Esophagus (tissue), 2 donors: Measurements from ENCODE around the gene TSPAN31. TPM values are rescaled to one million over a fixed set of nuclear protein-coding genes. Genes with fewer than 3 reads are reported as not detected.
A peak's percentile ranks its signal among the peaks of the same experiment; 100 is the strongest.
"Not testable (repeated sequence)": the region's sequence is repeated elsewhere in the genome, so short reads cannot be mapped to it uniquely, and the experiment has no call there.

ENCODE experiments used
- H3K27ac ChIP-seq, 2 donors: one replicate each; pipeline ENCODE4 v1.5.1; 2013; ENCODE audit warnings: low read depth in 2 of 2, mild to moderate bottlenecking in 2 of 2, inconsistent platforms in 1 of 2, low read length in 1 of 2, moderate library complexity in 1 of 2
- H3K27me3 ChIP-seq, 2 donors: one replicate each; pipeline ENCODE4 v1.6.1; 2013; ENCODE audit warnings: low read length in 2 of 2, control low read depth in 1 of 2, mild to moderate bottlenecking in 1 of 2; ENCODE audit not compliant: insufficient read depth in 2 of 2, control insufficient read depth in 1 of 2
- H3K36me3 ChIP-seq, 2 donors: one replicate each; pipeline ENCODE4 v1.6.1; 2013; ENCODE audit warnings: low read length in 1 of 2; ENCODE audit not compliant: control insufficient read depth in 2 of 2, insufficient read depth in 2 of 2
- H3K4me1 ChIP-seq, 2 donors: one replicate each; pipeline ENCODE4 v1.6.1; 2013; ENCODE audit warnings: low read length in 1 of 2; ENCODE audit not compliant: control insufficient read depth in 2 of 2, insufficient read depth in 2 of 2
- H3K4me3 ChIP-seq, 2 donors: one replicate each; pipeline ENCODE4 v1.5.1; 2013; ENCODE audit warnings: low read length in 2 of 2, mild to moderate bottlenecking in 2 of 2, low read depth in 1 of 2, moderate library complexity in 1 of 2
- H3K9me3 ChIP-seq, 2 donors: one replicate each; pipeline ENCODE4 v1.6.1; 2013; ENCODE audit warnings: mild to moderate bottlenecking in 2 of 2, low read depth in 1 of 2, low read length in 1 of 2, moderate library complexity in 1 of 2; ENCODE audit not compliant: control insufficient read depth in 2 of 2, insufficient read depth in 1 of 2
- WGBS, 2 donors: extraction: QIAGEN DNeasy Blood & Tissue Kit; methylation state at CpG; one replicate each; pipeline ENCODE4 v1.1.7; 2013; 5-methylcytosine and 5-hydroxymethylcytosine counted together
- polyA plus RNA-seq, 2 donors: library from polyadenylated mRNA; stranded (reverse); fragments of 200-250 nt; gene quantifications; one replicate each; pipeline ENCODE4 v1.2.3, GENCODE V29; 2013
- donor health status: healthy with polysubstance abuse.
- donor health status: Bipolar disorder and iron deficiency.

TSPAN31 gene
- polyA plus RNA-seq, 2 donors, result 16.3 to 19.8 TPM

DNA sequence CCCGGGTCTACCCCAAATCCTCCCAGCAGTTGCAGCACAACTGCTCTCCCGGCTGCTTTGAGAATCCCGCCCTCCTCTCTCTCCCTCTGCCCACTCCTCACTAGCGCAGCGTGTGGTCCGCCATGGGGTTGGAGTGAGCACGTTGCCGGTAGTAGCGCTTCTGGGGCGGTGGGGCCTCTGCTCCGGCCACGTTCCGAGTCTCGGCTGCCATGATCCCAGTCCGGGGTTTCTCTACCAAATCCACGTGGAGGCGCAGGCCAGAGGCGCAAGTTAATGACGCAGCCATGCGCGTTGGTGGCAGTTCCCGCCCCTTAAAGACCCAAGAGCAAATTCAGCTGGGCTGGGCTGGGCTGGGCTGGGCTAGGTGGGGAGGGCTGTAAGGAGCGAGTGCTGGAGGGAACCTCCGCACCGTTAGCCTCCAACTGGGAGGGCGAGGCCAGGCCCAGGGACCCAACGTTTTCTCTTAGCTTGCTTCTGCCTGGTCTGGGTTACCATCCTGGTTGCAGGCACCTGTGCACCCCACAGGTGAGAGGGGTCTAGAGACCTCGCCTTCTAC lies 27.1 kb downstream of the TSPAN31 start, which contains the start of gene METTL1:
METTL1 (minus strand) TSS at position 233 of the 556 bp plus-strand sequence; CDS start at position 211, 22 bp downstream.
- H3K4me3 ChIP-seq, result peak within 1 kb of the TSS; percentile 80 to 85
- H3K4me1 ChIP-seq, result peaks cover 4 to 5% of the 10 kb centered on the region in 2 donors
- no peaks in the 10 kb centered on the region for H3K9me3 ChIP-seq
- H3K36me3 ChIP-seq, result peaks cover 0 to 7% of the 10 kb centered on the region in 2 donors
- WGBS, 2 donors, result 0% methylated on average over 28 of the region's 28 CpGs
- peak within 1 kb of the TSS; percentile 85 to 98 for H3K27ac ChIP-seq
- no peaks in the 10 kb centered on the region for H3K27me3 ChIP-seq

DNA sequence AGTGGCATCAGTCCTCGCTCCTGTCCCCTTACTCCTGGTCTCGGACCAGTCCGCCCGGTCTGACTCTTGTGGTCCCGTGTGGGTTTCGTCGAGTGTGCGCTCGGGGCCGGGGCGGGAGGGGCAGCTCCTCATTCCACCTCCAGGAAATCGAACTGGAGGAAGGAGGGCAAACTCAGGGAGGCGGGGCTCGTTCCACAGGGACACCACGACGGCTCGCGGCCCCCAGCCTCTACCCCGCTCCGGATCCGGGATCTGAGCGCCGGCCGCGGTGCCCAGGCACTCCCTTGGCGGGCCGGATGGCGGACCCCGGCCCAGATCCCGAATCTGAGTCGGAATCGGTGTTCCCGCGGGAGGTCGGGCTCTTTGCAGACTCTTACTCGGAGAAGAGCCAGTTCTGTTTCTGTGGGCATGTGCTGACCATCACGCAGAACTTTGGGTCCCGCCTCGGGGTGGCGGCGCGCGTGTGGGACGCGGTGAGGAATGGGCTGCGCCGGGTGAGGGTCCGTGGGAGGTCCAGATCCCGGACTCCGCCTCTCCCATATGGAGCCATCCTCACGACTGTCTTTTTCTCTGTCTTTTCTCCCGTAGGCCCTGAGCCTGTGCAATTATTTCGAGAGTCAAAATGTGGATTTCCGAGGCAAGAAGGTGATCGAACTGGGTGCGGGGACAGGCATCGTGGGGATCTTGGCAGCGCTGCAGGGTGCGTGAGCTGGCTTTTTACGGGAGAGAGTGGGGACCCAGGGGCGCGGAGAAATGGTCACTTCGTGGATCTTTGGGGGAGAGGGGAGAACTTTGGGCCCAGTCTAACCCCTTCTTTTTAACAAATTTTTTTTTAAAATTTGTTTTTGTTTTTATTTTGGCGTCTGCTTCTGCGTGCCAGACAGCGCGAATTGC lies 27.8 kb downstream of the TSPAN31 start, which contains the start of gene EEF1AKMT3:
EEF1AKMT3 (plus strand) TSS at position 186 of the 894 bp plus-strand sequence; CDS start at position 297, 111 bp downstream.
- peak within 1 kb of the TSS; percentile 85 to 98 for H3K27ac ChIP-seq
- H3K4me1 ChIP-seq, result peaks cover 3 to 4% of the 10 kb centered on the region in 2 donors
- peak within 1 kb of the TSS; percentile 80 to 85 for H3K4me3 ChIP-seq
- no peaks in the 10 kb centered on the region for H3K27me3 ChIP-seq
- 1 to 3% methylated on average over 66 to 67 of the region's 67 CpGs for WGBS, 2 donors
- no peaks in the 10 kb centered on the region for H3K9me3 ChIP-seq
- peaks cover 0 to 7% of the 10 kb centered on the region in 2 donors for H3K36me3 ChIP-seq

GRCh38 chr12:57774634-57775033 lies 29.8 kb downstream of the TSPAN31 start:
- WGBS, 2 donors, result 92 to 93% methylated on average over 11 of the region's 11 CpGs
- H3K27me3 ChIP-seq, H3K27ac ChIP-seq, H3K9me3 ChIP-seq, H3K36me3 ChIP-seq, H3K4me1 ChIP-seq, H3K4me3 ChIP-seq: not testable (repeated sequence)

- H3K27ac ChIP-seq, result no peak overlapping the region
- no peaks in the 10 kb centered on the region for H3K27me3 ChIP-seq
- 72 to 87% methylated on average over 3 of the region's 3 CpGs for WGBS, 2 donors
- H3K9me3 ChIP-seq, result no peaks in the 10 kb centered on the region
- H3K4me1 ChIP-seq, result peaks cover 4 to 6% of the 10 kb centered on the region in 2 donors
- H3K36me3 ChIP-seq, result peaks cover 0 to 4% of the 10 kb centered on the region in 2 donors
- H3K4me3 ChIP-seq, result no peak overlapping the region
Measured at GRCh38 chr12:57775044-57775443, 30.2 kb downstream of the TSPAN31 start.

- Histone ChIP-seq H3K9me3 (no peaks in the 10 kb centered on the region), H3K4me3 (no peak overlapping the region), H3K27me3 (no peaks in the 10 kb centered on the region), H3K4me1 (peaks cover 4 to 6% of the 10 kb centered on the region in 2 donors), H3K36me3 (peaks cover 0 to 7% of the 10 kb centered on the region in 2 donors), H3K27ac (no peak overlapping the region)
- 86 to 90% methylated on average over 4 of the region's 4 CpGs for WGBS, 2 donors
Measured at GRCh38 chr12:57775563-57776246, 30.9 kb downstream of the TSPAN31 start.

GRCh38 chr12:57776247-57776587 lies 31.4 kb downstream of the TSPAN31 start:
- H3K9me3 ChIP-seq, result no peaks in the 10 kb centered on the region
- peaks cover 2 to 6% of the 10 kb centered on the region in 2 donors for H3K4me1 ChIP-seq
- H3K36me3 ChIP-seq, result peaks cover 0 to 7% of the 10 kb centered on the region in 2 donors
- no peaks in the 10 kb centered on the region for H3K27me3 ChIP-seq
- no peak overlapping the region for H3K27ac ChIP-seq
- WGBS, 2 donors, result 90 to 100% methylated on average over 2 of the region's 2 CpGs
- H3K4me3 ChIP-seq, result no peak overlapping the region

DNA sequence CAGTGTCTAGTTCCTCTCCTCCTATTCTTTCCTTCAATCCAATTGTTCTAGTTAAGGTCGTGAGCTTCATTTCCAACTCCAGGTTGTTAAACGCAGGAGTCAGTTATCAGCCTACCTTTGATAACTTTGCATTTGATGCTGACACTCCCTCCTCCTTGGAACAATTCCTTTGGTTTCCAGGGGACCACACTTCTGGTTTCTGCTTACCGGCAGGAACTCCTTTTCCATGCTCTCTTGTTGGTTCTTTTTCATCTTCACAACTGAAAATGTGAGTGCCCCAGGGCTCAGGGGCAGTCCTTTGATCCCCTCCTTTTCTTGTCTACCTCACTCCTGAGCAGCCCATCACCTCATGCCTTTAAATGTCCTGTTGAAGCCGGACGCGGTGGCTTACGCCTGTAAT lies 32.5 kb downstream of the TSPAN31 start:
- peaks cover 0 to 4% of the 10 kb centered on the region in 2 donors for H3K4me1 ChIP-seq

GRCh38 chr12:57777911-57778310 lies 33.1 kb downstream of the TSPAN31 start:
- Histone ChIP-seq H3K4me1 (peaks cover 0 to 4% of the 10 kb centered on the region in 2 donors), H3K27me3 (no peaks in the 10 kb centered on the region), H3K27ac (no peak overlapping the region), H3K36me3 (peaks cover 0 to 7% of the 10 kb centered on the region in 2 donors), H3K4me3 (no peak overlapping the region), H3K9me3 (no peaks in the 10 kb centered on the region)
- 93 to 94% methylated on average over 7 of the region's 7 CpGs for WGBS, 2 donors

More for the DNA sequence above, 32.5 kb downstream of the TSPAN31 start:
- H3K27ac ChIP-seq, result no peak overlapping the region
- 88 to 90% methylated on average over 7 of the region's 7 CpGs for WGBS, 2 donors
- H3K9me3 ChIP-seq, result no peaks in the 10 kb centered on the region
- no peak overlapping the region for H3K4me3 ChIP-seq
- H3K36me3 ChIP-seq, result peaks cover 0 to 7% of the 10 kb centered on the region in 2 donors
- no peaks in the 10 kb centered on the region for H3K27me3 ChIP-seq

GRCh38 chr12:57779736-57780135 lies 34.9 kb downstream of the TSPAN31 start:
- Histone ChIP-seq H3K27me3 (no peaks in the 10 kb centered on the region), H3K4me3 (no peak overlapping the region), H3K4me1 (peaks cover 0 to 4% of the 10 kb centered on the region in 2 donors), H3K27ac (no peak overlapping the region), H3K9me3 (no peaks in the 10 kb centered on the region), H3K36me3 (peaks cover 0 to 7% of the 10 kb centered on the region in 2 donors)
- 37 to 48% methylated on average over 1 of the region's 1 CpG for whole genome bisulfite sequencing, 2 donors
